Ishikawa (cell line): ENCODE data around the gene AFF2.

Experiments used
- CEBPB ChIP-seq: IDR thresholded peaks from 2 replicates; pipeline ENCODE4 v1.6.1; 2012
- CREB1 ChIP-seq: IDR thresholded peaks from 2 replicates; pipeline ENCODE4 v1.6.1; 2012; ENCODE audit warnings: low read depth
- EGR1 ChIP-seq: IDR thresholded peaks from 2 replicates; pipeline ENCODE4 v1.6.1; 2012
- EP300 ChIP-seq: IDR thresholded peaks from 2 replicates; pipeline ENCODE4 v1.6.1; 2012; ENCODE audit warnings: borderline replicate concordance
- FOXM1 ChIP-seq: IDR thresholded peaks from 2 replicates; pipeline ENCODE4 v1.6.1; 2012; ENCODE audit warnings: low read depth, borderline replicate concordance
- NFIC ChIP-seq: IDR thresholded peaks from 2 replicates; pipeline ENCODE4 v1.6.1; 2012
- RAD21 ChIP-seq: IDR thresholded peaks from 2 replicates; pipeline ENCODE4 v1.6.1; 2012; ENCODE audit warnings: low read depth
- REST ChIP-seq: IDR thresholded peaks from 2 replicates; pipeline ENCODE4 v1.6.1; 2012; ENCODE audit warnings: low read depth, mild to moderate bottlenecking
- TAF1 ChIP-seq: IDR thresholded peaks from 2 replicates; pipeline ENCODE4 v1.6.1; 2012; ENCODE audit warnings: low read depth, mild to moderate bottlenecking
- TCF12 ChIP-seq: IDR thresholded peaks from 2 replicates; pipeline ENCODE4 v1.6.1; 2012; ENCODE audit warnings: low read depth
- TEAD4 ChIP-seq: IDR thresholded peaks from 2 replicates; pipeline ENCODE4 v1.6.1; 2012
- YY1 ChIP-seq: IDR thresholded peaks from 2 replicates; pipeline ENCODE4 v1.6.1; 2012; ENCODE audit warnings: low read depth
- ZBTB7A ChIP-seq: IDR thresholded peaks from 2 replicates; pipeline ENCODE4 v1.6.1; 2012; ENCODE audit warnings: low read depth
- TF ChIP-seq, protein P1 (sequence below): IDR thresholded peaks from 2 replicates; pipeline ENCODE4 v1.6.1; 2012
- TF ChIP-seq, protein P2 (sequence below): IDR thresholded peaks from 2 replicates; pipeline ENCODE4 v1.6.1; 2012

Gene AFF2

GRCh38 chrX:148991502-148991901 is 491.1 kb downstream of the AFF2 start:
- TF ChIP-seq TEAD4 (no peak), REST (no peak), FOXM1 (no peak), CREB1 (no peak), TCF12 (no peak), YY1 (no peak), ZBTB7A (no peak), CEBPB (no peak), EGR1 (no peak), EP300 (no peak), TAF1 (no peak), RAD21 (no peak), NFIC (no peak)
- TF ChIP-seq, protein P1, sequence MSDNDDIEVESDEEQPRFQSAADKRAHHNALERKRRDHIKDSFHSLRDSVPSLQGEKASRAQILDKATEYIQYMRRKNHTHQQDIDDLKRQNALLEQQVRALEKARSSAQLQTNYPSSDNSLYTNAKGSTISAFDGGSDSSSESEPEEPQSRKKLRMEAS = no peak

DNA sequence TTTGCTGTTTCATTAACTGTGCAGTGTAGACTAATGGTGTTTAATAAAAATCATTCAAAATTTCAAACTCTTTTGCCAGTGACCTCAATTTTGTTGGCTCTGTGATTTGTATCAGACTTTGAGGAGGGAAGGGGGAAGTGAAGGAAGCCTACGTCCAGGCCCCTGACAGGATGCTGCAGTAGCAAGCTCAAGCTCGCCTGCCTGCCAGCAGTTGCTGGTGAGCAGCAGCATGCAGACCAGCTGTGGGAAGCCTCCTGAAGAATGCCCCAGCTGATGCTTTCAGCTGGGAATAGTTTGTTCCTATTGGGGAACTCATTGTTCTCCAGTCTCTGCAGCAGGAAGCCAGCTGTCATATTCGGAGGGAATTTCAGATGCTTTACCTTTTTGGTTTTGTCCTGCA is 495.2 kb downstream of the AFF2 start:
- no peak for TF ChIP-seq RAD21
- no peak for TF ChIP-seq TCF12
- TF ChIP-seq YY1 = no peak
- TF ChIP-seq FOXM1 = no peak
- TF ChIP-seq, protein P2, sequence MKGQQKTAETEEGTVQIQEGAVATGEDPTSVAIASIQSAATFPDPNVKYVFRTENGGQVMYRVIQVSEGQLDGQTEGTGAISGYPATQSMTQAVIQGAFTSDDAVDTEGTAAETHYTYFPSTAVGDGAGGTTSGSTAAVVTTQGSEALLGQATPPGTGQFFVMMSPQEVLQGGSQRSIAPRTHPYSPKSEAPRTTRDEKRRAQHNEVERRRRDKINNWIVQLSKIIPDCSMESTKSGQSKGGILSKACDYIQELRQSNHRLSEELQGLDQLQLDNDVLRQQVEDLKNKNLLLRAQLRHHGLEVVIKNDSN = no peak

GRCh38 chrX:149002320-149002719 is 501.9 kb downstream of the AFF2 start:
- TF ChIP-seq, protein P1 = no peak
- TF ChIP-seq, protein P2 = no peak
- TF ChIP-seq EP300 = no peak
- no peak for TF ChIP-seq FOXM1
- no peak for TF ChIP-seq EGR1
- no peak for TF ChIP-seq RAD21
- no peak for TF ChIP-seq CREB1
- no peak for TF ChIP-seq TCF12
- no peak for TF ChIP-seq TAF1
- TF ChIP-seq CEBPB = no peak
- no peak for TF ChIP-seq YY1
- no peak for TF ChIP-seq NFIC
- no peak for TF ChIP-seq TEAD4
- TF ChIP-seq ZBTB7A = no peak
- TF ChIP-seq REST = no peak

GRCh38 chrX:149003863-149004660 is 503.6 kb downstream of the AFF2 start:
- TF ChIP-seq CEBPB = no peak
- TF ChIP-seq EGR1 = no peak
- TF ChIP-seq, protein P2 = no peak
- no peak for TF ChIP-seq FOXM1

DNA sequence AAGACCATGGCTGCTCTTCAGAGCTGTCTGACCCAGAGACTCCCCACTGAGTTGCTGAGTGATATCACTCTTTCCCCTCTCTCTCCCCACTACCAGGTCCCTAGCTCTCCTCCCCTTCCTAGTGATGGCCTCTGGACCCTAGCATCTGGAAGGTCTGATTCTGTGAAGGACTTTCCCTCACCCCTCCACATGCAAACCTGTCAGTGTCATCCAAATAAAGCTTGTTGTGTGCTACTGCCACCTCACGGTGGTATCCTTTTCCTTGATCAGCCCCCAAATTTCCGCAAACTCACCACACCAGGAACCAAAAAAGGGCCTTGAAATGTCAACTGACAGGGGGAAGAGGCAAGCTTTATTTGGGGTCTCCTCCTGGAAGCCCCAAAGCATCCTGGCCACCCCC is 504.5 kb downstream of the AFF2 start:
- TF ChIP-seq CEBPB (no peak), TCF12 (no peak), FOXM1 (no peak), YY1 (no peak), NFIC (no peak), EGR1 (no peak), CREB1 (no peak), RAD21 (no peak), ZBTB7A (no peak), EP300 (no peak), TAF1 (no peak), TEAD4 (no peak)
- TF ChIP-seq, protein P1 = no peak
- TF ChIP-seq, protein P2 = no peak
